GM12891 (cell line): Measurements from ENCODE around the gene ASTN2.

ENCODE experiments used
- DNase-seq: peaks from one replicate; pipeline ENCODE4 v3.0.0; 2011; ENCODE audit warnings: low spot score; ENCODE audit not compliant: insufficient read length
- FAIRE-seq: peaks from 2 replicates; lab custom pipeline; 2011; peaks lifted over from hg19 to GRCh38; lab: Jason Lieb, UNC
- PAX5 ChIP-seq: IDR thresholded peaks from 2 replicates; pipeline ENCODE4 v1.6.1; 2011; ENCODE audit warnings: low read length, moderate library complexity, mild to moderate bottlenecking; ENCODE audit not compliant: insufficient read depth, severe bottlenecking
- POLR2A ChIP-seq: IDR thresholded peaks from 2 replicates; pipeline ENCODE4 v1.6.1; 2011; ENCODE audit warnings: low read depth, low read length, control low read depth
- POLR2AphosphoS5 ChIP-seq: IDR thresholded peaks from 2 replicates; pipeline ENCODE4 v1.6.1; 2011; ENCODE audit warnings: low read depth, low read length, control low read depth
- POU2F2 ChIP-seq: IDR thresholded peaks from 2 replicates; pipeline ENCODE4 v1.6.1; 2011; ENCODE audit warnings: low read depth, mild to moderate bottlenecking, control low read depth, low read length, moderate library complexity
- SPI1 ChIP-seq: IDR thresholded peaks from 2 replicates; pipeline ENCODE4 v1.6.1; 2011; ENCODE audit warnings: low read depth, low read length, control low read depth
- TAF1 ChIP-seq: IDR thresholded peaks from 2 replicates; pipeline ENCODE4 v1.6.1; 2011; ENCODE audit warnings: low read depth, low read length, control low read depth

The ASTN2 gene

GRCh38 chr9:117180896-117181445 lies 233.9 kb downstream of the ASTN2 start:
- TF ChIP-seq PAX5: no peak
- TF ChIP-seq TAF1: no peak
- TF ChIP-seq POU2F2: no peak
- TF ChIP-seq POLR2AphosphoS5: no peak
- no peak for TF ChIP-seq POLR2A
- no peak for TF ChIP-seq SPI1
- FAIRE-seq: no peak
- no peak for DNase-seq

DNA sequence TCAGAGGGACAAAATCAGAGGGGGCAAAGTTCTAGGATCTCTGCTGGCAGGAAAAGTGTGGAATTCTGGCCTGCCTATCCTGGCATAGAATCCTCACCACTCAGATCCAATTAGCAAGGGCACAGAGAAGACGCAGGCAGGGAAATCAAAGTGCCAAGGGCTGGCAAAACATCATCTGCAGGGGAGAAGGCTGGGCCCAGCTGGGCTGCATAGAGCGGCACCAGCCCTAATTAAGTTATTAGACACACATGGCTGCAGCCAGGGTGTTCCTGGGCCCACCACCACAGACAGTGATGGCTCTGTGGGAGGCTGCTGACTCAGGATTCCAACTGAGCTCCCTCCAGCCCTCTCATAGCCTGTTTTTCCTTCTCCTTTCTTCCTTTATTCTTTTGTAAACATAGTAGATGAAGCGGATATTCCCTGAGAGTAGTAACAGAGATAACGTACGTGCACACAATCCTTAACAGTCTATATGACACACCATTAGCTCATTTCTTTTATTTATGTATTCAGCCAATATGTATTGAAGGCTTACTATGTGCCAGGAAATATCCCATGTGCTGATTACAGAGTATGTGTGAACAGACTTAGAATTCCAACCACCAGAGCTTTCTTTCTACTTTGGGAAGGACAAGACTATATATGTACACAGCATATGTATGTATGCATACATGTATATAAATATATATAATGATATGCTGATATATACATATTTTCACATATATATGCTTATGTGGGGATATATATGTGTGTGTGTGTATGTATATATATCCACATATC lies 236.1 kb downstream of the ASTN2 start:
- DNase-seq (no peak), FAIRE-seq (no peak)
- TF ChIP-seq POLR2AphosphoS5: no peak
- no peak for TF ChIP-seq TAF1

- TF ChIP-seq POLR2A (no peak), PAX5 (no peak), POLR2AphosphoS5 (no peak), TAF1 (no peak), SPI1 (no peak), POU2F2 (no peak)
Measured at GRCh38 chr9:117170567-117170966, 244.3 kb downstream of the ASTN2 start.

GRCh38 chr9:117169089-117169621 lies 245.7 kb downstream of the ASTN2 start:
- FAIRE-seq (no peak), DNase-seq (no peak)
- TF ChIP-seq PAX5 (no peak), POU2F2 (no peak), POLR2A (no peak), POLR2AphosphoS5 (no peak), SPI1 (no peak), TAF1 (no peak)

More at GRCh38 chr9:117170567-117170966, 244.3 kb downstream of the ASTN2 start:
- no peak for FAIRE-seq
- no peak for DNase-seq

- TF ChIP-seq POLR2A (no peak), TAF1 (no peak), POU2F2 (no peak), SPI1 (no peak), POLR2AphosphoS5 (no peak), PAX5 (no peak)
- DNase-seq: no peak
- FAIRE-seq: no peak
Measured at GRCh38 chr9:117164512-117164911, 250.3 kb downstream of the ASTN2 start.

- FAIRE-seq (no peak), DNase-seq (no peak)
- TF ChIP-seq SPI1: no peak
- no peak for TF ChIP-seq POLR2A
- no peak for TF ChIP-seq POU2F2
- no peak for TF ChIP-seq POLR2AphosphoS5
Measured at GRCh38 chr9:117160254-117160653, 254.6 kb downstream of the ASTN2 start.

- FAIRE-seq (no peak), DNase-seq (no peak)
- TF ChIP-seq PAX5 (no peak), POU2F2 (no peak), POLR2AphosphoS5 (no peak), POLR2A (no peak), TAF1 (no peak), SPI1 (no peak)
Measured at GRCh38 chr9:117156771-117157535, 257.9 kb downstream of the ASTN2 start.

DNA sequence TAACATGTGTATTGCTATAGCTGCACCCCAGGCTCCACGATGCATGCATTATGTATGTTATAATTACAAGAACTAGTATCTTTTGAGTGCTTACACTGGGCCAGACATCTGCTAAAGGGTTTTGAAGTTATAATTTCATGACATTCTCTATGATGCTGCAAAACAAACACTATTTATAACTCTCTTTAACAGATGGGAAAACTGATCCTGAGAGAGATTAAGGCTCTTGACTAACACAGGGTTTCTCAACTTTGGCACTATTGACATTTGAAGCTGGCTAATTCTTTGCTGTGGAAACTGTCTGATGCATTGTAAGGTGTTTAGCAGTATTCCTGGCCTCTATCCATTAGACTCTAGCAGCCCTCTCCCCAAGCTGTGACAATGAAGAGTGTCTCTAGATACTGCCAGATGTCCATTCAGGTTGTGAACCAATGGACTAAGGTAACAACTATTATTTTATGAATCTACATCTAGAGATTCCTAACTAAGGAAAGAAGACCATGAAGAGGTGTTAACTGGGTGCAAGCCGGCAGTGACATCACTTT lies 258.6 kb downstream of the ASTN2 start:
- FAIRE-seq (no peak), DNase-seq (no peak)
- TF ChIP-seq POU2F2 (no peak), PAX5 (no peak), TAF1 (no peak), POLR2A (no peak), SPI1 (no peak), POLR2AphosphoS5 (no peak)

- TF ChIP-seq PAX5: no peak
- no peak for TF ChIP-seq SPI1
- no peak for TF ChIP-seq TAF1
- no peak for TF ChIP-seq POLR2A
- no peak for TF ChIP-seq POLR2AphosphoS5
- TF ChIP-seq POU2F2: no peak
- no peak for FAIRE-seq
- no peak for DNase-seq
Measured at GRCh38 chr9:117153021-117153420, 261.8 kb downstream of the ASTN2 start.
